Neural progenitor cell (in vitro differentiated cells): ENCODE results near the gene UBFD1. TPM values are rescaled to one million over a fixed set of nuclear protein-coding genes. Genes with fewer than 3 reads are reported as not detected.

ENCODE experiments used
- DNase-seq: peaks from one replicate; pipeline ENCODE4 v3.0.0-alpha.2; 2016; ENCODE audit warnings: low spot score
- H2AFZ ChIP-seq: fragments of 200-600 bp; sonication (generic); replicated peaks from 2 replicates; pipeline ENCODE4 v1.6.1; 2016; ENCODE audit warnings: antibody characterized with exemption
- H3F3A ChIP-seq: fragments of 200-600 bp; sonication (generic); 2 replicates; pipeline ENCODE4 v1.6.1; 2016; ENCODE audit warnings: antibody characterized with exemption, low read depth
- H3K27ac ChIP-seq: fragments of 200-600 bp; sonication (generic); 2 replicates; pipeline ENCODE4 v1.5.1; 2016; ENCODE audit warnings: mild to moderate bottlenecking
- H3K27me3 ChIP-seq: fragments of 200-600 bp; sonication (generic); 2 replicates; pipeline ENCODE4 v1.6.1; 2016; ENCODE audit warnings: mild to moderate bottlenecking, moderate library complexity
- H3K36me3 ChIP-seq: fragments of 200-600 bp; sonication (generic); 2 replicates; pipeline ENCODE4 v1.5.1; 2016
- H3K4me1 ChIP-seq: fragments of 200-600 bp; sonication (generic); 2 replicates; pipeline ENCODE4 v1.6.1; 2016; ENCODE audit warnings: mixed run types
- H3K4me2 ChIP-seq: fragments of 200-600 bp; sonication (generic); 2 replicates; pipeline ENCODE4 v1.6.1; 2016
- H3K4me3 ChIP-seq: fragments of 200-600 bp; sonication (generic); 2 replicates; pipeline ENCODE4 v1.5.1; 2016
- H3K79me2 ChIP-seq: fragments of 200-600 bp; sonication (generic); 2 replicates; pipeline ENCODE4 v1.6.1; 2016; ENCODE audit warnings: low read depth
- H3K9ac ChIP-seq: fragments of 200-600 bp; sonication (generic); 2 replicates; pipeline ENCODE4 v1.6.1; 2016
- H3K9me3 ChIP-seq: fragments of 200-600 bp; sonication (generic); 2 replicates; pipeline ENCODE4 v1.5.1; 2016; ENCODE audit warnings: low read depth
- H4K20me1 ChIP-seq: fragments of 200-600 bp; sonication (generic); 2 replicates; pipeline ENCODE4 v1.6.1; 2016; ENCODE audit warnings: low read depth
- H3K27ac Mint-ChIP-seq: 3 replicates; pipeline ENCODE4 v1.8.0; 2021; ENCODE audit warnings: mixed read lengths
- H3K27me3 Mint-ChIP-seq: 2 replicates; pipeline ENCODE4 v1.8.0; 2022; ENCODE audit warnings: low read depth, mild to moderate bottlenecking, inconsistent platforms, moderate library complexity, mixed read lengths; ENCODE audit not compliant: insufficient read depth
- H3K36me3 Mint-ChIP-seq: 3 replicates; pipeline ENCODE4 v1.8.0; 2021; ENCODE audit warnings: mixed read lengths
- H3K4me1 Mint-ChIP-seq: 3 replicates; pipeline ENCODE4 v1.8.0; 2021; ENCODE audit warnings: mixed read lengths
- H3K4me3 Mint-ChIP-seq: 3 replicates; pipeline ENCODE4 v1.8.0; 2021; ENCODE audit warnings: mild to moderate bottlenecking, moderate library complexity, mixed read lengths
- H3K9me3 Mint-ChIP-seq: 3 replicates; pipeline ENCODE4 v1.8.0; 2020; ENCODE audit warnings: mixed read lengths
- CTCF ChIP-seq: fragments of 200-600 bp; sonication (generic); IDR thresholded peaks from 2 replicates; pipeline ENCODE4 v1.5.1; 2017; ENCODE audit warnings: antibody characterized with exemption, mild to moderate bottlenecking
- EZH2 ChIP-seq: fragments of 200-600 bp; sonication (generic); IDR thresholded peaks from 2 replicates; pipeline ENCODE4 v1.6.1; 2017; ENCODE audit warnings: antibody characterized with exemption, mild to moderate bottlenecking, moderate library complexity
- EZH2phosphoT487 ChIP-seq: fragments of 200-600 bp; sonication (generic); IDR thresholded peaks from 2 replicates; pipeline ENCODE4 v1.6.1; 2017; ENCODE audit warnings: antibody characterized with exemption
- total RNA-seq: library from RNA; depleted of rRNA; stranded (reverse); fragments of >200 nt; gene quantifications from 2 replicates; pipeline ENCODE4 v1.2.3, GENCODE V29; 2015; ENCODE audit warnings: low replicate concordance

The UBFD1 gene
- total RNA-seq, 1 donor from 2014 or later: 64.9 TPM

DNA sequence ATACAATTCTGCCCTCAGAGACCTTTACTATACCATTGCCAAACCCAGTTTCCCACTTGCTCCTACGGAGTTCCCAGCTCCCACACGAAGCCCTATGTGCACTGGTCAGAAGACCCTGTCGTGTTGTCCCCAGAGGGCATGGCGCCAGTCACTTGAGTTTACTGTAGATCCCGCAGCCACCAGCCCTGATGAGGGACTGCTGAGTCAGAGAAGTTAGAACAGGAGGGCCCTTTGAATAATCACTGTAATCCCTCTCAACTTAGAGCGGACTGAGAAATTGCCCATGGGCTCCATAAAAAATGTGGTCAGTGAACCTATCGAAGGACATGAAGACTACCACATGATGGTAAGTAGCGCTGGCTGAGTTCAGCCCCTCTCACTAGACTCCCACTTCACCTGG lies 9.2 kb downstream of the UBFD1 start:
- Histone ChIP-seq H3K9ac (no peak overlapping the region), H3K36me3 (peaks cover 4% of the 10 kb centered on the region)
- H3K36me3 Mint-ChIP-seq: peaks cover 35% of the 10 kb centered on the region

DNA sequence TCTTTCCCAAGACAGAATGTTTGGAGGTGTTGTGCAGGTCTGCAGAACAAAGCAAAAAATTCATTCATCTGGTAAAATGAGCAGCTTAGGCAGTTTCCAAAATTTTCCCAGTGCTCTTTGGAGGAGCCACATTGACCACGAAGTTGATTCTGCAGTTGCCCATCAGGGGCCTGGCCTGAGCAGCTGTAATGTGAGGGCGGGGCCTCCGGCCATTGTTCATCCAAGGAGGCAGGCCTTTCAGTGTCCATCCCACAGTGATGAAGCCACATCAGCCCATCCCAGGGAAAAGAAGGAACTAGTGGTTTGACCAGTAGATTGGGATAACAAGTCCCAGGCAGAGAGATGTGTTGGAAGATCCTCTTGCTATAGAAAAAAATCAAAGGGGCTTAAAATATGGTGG lies 10.1 kb downstream of the UBFD1 start:
- no peak overlapping the region for H2AFZ ChIP-seq
- peaks cover 4% of the 10 kb centered on the region for H3K36me3 ChIP-seq
- Mint-ChIP-seq H3K36me3 (peaks cover 36% of the 10 kb centered on the region), H3K9me3 (no peaks in the 10 kb centered on the region), H3K27me3 (no peaks in the 10 kb centered on the region), H3K27ac (no peak overlapping the region), H3K4me1 (no peaks in the 10 kb centered on the region), H3K4me3 (no peak overlapping the region)
- TF ChIP-seq EZH2phosphoT487 (no peak), CTCF (no peak), EZH2 (no peak)
- H4K20me1 ChIP-seq: peaks cover 21% of the 10 kb centered on the region
- no peaks in the 10 kb centered on the region for H3K9me3 ChIP-seq
- H3F3A ChIP-seq: no peaks in the 10 kb centered on the region
- no peak overlapping the region for H3K4me3 ChIP-seq
- no peak overlapping the region for H3K9ac ChIP-seq
- no peak overlapping the region for H3K27ac ChIP-seq
- no peak for DNase-seq
- no peaks in the 10 kb centered on the region for H3K27me3 ChIP-seq
- no peaks in the 10 kb centered on the region for H3K79me2 ChIP-seq
- no peak overlapping the region for H3K4me2 ChIP-seq
- H3K4me1 ChIP-seq: no peaks in the 10 kb centered on the region

More for the DNA sequence above, 9.2 kb downstream of the UBFD1 start:
- DNase-seq: no peak
- Histone ChIP-seq H3K4me2 (no peak overlapping the region), H3K27ac (no peak overlapping the region), H3K4me1 (no peaks in the 10 kb centered on the region), H3K79me2 (no peaks in the 10 kb centered on the region), H3F3A (no peaks in the 10 kb centered on the region), H4K20me1 (peaks cover 18% of the 10 kb centered on the region), H3K4me3 (no peak overlapping the region), H3K27me3 (no peaks in the 10 kb centered on the region), H2AFZ (no peak overlapping the region), H3K9me3 (no peaks in the 10 kb centered on the region)
- Mint-ChIP-seq H3K4me3 (no peak overlapping the region), H3K27me3 (no peaks in the 10 kb centered on the region), H3K4me1 (no peaks in the 10 kb centered on the region), H3K27ac (no peak overlapping the region), H3K9me3 (no peaks in the 10 kb centered on the region)
- TF ChIP-seq CTCF (no peak), EZH2phosphoT487 (no peak), EZH2 (no peak)

DNA sequence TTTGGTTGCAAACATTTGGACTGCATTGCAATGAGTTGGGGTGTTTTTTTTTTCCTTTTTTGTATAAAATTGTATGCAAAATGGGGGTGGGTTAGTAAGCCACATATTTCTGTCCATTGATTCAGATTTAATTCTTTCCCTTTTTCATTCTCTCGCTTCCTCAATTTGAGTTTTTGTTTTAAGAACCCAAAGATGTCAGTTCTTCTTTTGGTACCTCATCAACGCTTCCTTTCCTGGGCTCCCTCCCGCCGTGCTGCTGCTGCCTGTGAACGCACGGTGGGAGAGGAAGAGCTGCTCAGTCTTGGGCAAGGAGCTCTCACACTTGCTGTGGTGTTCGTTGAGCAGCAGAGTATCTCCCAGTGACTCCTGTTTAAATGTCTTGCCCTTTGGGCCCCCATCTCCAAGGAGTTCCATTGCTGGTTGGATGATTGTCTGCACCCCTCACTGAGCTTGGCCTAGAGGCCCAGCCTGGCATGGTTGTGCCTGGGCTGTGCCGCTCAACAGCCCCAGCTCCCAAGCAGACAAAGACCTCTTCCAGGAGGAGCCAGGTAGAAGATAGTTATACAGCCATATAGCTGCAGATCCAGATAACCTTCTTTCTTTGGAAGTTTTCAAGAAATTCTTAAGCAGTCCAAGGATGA lies 13.6 kb downstream of the UBFD1 start:
- no peak for TF ChIP-seq CTCF
- TF ChIP-seq EZH2: no peak
- no peak for TF ChIP-seq EZH2phosphoT487
- Histone ChIP-seq H4K20me1 (peaks cover 16% of the 10 kb centered on the region), H3F3A (no peaks in the 10 kb centered on the region), H3K4me3 (no peak overlapping the region), H3K27ac (no peak overlapping the region), H3K9me3 (no peaks in the 10 kb centered on the region), H2AFZ (no peak overlapping the region), H3K36me3 (no peaks in the 10 kb centered on the region), H3K4me1 (no peaks in the 10 kb centered on the region), H3K27me3 (no peaks in the 10 kb centered on the region), H3K9ac (no peak overlapping the region), H3K4me2 (no peak overlapping the region), H3K79me2 (no peaks in the 10 kb centered on the region)
- DNase-seq: no peak
- Mint-ChIP-seq H3K27ac (no peak overlapping the region), H3K4me1 (no peaks in the 10 kb centered on the region), H3K36me3 (peaks cover 27% of the 10 kb centered on the region), H3K9me3 (no peaks in the 10 kb centered on the region), H3K27me3 (no peaks in the 10 kb centered on the region), H3K4me3 (no peak overlapping the region)
